Neutrophil (primary cell): ENCODE data around the gene MGME1.

Experiments
- H3K27ac ChIP-seq: fragments of 200-600 bp; sonication (generic); 2 replicates; pipeline ENCODE4 v1.5.1; 2016; ENCODE audit warnings: mild to moderate bottlenecking, moderate library complexity
- H3K27me3 ChIP-seq: fragments of 200-600 bp; sonication (generic); 2 replicates; pipeline ENCODE4 v1.6.0; 2016; ENCODE audit warnings: mild to moderate bottlenecking
- H3K36me3 ChIP-seq: fragments of 200-600 bp; sonication (generic); 2 replicates; pipeline ENCODE4 v1.5.1; 2017
- H3K4me1 ChIP-seq, 2 experiments: fragments of 200-600 bp in 1 of 2; sonication (generic) in 1 of 2; 1 replicate in 1 of 2; 2 replicates in 1 of 2; pipeline versions ENCODE4 v1.5.1 to v1.6.1; 2013 to 2016; ENCODE audit warnings: low read depth in 1 of 2, low read length in 1 of 2, mild to moderate bottlenecking in 1 of 2, moderate library complexity in 1 of 2; ENCODE audit not compliant: control insufficient read depth in 1 of 2, insufficient read depth in 1 of 2
- H3K4me3 ChIP-seq, 2 experiments: fragments of 200-600 bp in 1 of 2; sonication (generic) in 1 of 2; 1 replicate in 1 of 2; 2 replicates in 1 of 2; pipeline ENCODE4 v1.5.1; 2013 to 2016; ENCODE audit warnings: low read depth in 1 of 2, low read length in 1 of 2, mild to moderate bottlenecking in 1 of 2, moderate library complexity in 1 of 2
- H3K9me3 ChIP-seq: fragments of 200-600 bp; sonication (generic); 2 replicates; pipeline ENCODE4 v1.5.1; 2016
- TF ChIP-seq, protein P1 (sequence below): fragments of 200-600 bp; sonication (generic); IDR thresholded peaks from 2 replicates; pipeline ENCODE4 v1.5.1; 2016; ENCODE audit warnings: antibody characterized with exemption

Gene MGME1, protein sequence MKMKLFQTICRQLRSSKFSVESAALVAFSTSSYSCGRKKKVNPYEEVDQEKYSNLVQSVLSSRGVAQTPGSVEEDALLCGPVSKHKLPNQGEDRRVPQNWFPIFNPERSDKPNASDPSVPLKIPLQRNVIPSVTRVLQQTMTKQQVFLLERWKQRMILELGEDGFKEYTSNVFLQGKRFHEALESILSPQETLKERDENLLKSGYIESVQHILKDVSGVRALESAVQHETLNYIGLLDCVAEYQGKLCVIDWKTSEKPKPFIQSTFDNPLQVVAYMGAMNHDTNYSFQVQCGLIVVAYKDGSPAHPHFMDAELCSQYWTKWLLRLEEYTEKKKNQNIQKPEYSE

DNA sequence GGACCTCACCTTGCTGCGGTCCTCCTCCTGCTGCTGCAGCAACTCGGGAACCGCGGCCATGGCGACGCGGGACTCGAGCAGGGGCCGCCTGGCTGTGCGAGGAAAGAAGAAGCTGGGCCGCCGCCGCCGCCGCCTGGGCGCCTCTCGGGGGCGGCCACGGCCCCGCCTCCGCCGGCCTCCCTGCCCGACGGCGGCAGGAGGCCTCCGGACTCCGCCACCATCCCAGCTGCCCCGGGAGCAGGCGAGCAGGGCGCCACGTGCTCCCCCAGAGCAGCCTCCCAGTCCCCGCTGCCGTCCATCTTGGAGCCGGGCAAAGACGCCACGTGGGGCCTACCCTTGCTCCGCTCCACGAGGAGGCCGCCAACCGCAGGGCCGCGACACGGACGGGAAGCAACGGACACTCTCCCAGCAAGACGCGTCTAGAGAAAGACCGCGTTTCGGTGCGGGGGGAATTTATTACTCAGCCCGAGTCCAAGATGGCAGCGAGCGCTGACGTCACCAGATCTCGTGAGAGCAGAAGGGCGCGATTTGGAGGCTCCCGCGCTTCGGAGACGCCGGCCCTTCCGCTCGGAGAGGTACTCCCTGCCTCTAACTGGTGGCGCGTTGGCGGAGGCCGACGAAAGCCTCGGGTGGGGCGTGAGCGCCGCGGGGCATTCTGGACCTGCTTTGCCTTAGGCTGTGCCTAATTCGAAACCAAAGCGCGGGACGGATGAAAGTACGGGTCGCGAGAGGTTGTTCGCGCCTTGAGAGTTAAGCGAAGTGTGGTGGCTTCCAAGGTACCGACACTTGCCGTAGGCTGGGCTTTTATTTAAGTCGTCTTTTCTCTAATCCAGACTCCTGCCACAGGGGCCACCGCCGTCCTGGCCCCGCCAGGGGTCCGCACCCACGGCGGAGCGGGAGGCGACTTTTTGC, at the start of gene MGME1, which contains the start of gene SNX5:
MGME1 (plus strand) TSS at position 653 of the 912 bp plus-strand sequence. CDS start 842 bp downstream, outside the sequence.
SNX5 (minus strand) TSS at position 429 of the 912 bp plus-strand sequence; CDS start at position 60, 369 bp downstream.
- peak within 1 kb of the TSS; percentile 80 to 97 for H3K4me3 ChIP-seq
- TF ChIP-seq, protein P1, sequence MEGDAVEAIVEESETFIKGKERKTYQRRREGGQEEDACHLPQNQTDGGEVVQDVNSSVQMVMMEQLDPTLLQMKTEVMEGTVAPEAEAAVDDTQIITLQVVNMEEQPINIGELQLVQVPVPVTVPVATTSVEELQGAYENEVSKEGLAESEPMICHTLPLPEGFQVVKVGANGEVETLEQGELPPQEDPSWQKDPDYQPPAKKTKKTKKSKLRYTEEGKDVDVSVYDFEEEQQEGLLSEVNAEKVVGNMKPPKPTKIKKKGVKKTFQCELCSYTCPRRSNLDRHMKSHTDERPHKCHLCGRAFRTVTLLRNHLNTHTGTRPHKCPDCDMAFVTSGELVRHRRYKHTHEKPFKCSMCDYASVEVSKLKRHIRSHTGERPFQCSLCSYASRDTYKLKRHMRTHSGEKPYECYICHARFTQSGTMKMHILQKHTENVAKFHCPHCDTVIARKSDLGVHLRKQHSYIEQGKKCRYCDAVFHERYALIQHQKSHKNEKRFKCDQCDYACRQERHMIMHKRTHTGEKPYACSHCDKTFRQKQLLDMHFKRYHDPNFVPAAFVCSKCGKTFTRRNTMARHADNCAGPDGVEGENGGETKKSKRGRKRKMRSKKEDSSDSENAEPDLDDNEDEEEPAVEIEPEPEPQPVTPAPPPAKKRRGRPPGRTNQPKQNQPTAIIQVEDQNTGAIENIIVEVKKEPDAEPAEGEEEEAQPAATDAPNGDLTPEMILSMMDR: peak; percentile 31

DNA sequence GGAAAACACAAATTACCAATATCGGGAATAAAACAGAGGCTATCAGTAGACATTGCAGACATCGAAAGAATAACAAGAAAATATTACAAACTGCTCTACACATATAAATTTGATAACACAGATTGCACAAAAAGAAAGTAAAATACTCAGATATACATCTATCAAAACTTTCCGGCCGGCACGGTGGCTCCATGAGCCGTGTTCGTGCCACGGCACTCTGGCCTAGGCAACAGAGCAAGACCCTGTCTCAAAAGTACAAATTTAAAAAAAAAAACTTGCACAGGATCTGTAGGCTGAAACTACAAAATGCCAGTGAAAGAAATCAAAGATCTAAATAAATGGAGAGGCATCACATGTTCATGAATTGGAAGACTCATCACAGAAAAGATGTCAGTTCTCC, 49.7 kb upstream of the MGME1 start:
- Histone ChIP-seq H3K9me3 (no peaks in the 10 kb centered on the region), H3K4me1 (no peaks in the 10 kb centered on the region), H3K4me3 (no peak overlapping the region), H3K27ac (no peak overlapping the region), H3K27me3 (no peaks in the 10 kb centered on the region), H3K36me3 (no peaks in the 10 kb centered on the region)
- TF ChIP-seq, protein P1: no peak

More for the DNA sequence above, at the start of gene MGME1, which contains the start of gene SNX5:
- Histone ChIP-seq H3K36me3 (no peaks in the 10 kb centered on the region), H3K9me3 (no peaks in the 10 kb centered on the region), H3K27ac (peak within 1 kb of the TSS; percentile 96), H3K27me3 (no peaks in the 10 kb centered on the region), H3K4me1 (peaks cover 79 to 88% of the 10 kb centered on the region in 2 experiments)

DNA sequence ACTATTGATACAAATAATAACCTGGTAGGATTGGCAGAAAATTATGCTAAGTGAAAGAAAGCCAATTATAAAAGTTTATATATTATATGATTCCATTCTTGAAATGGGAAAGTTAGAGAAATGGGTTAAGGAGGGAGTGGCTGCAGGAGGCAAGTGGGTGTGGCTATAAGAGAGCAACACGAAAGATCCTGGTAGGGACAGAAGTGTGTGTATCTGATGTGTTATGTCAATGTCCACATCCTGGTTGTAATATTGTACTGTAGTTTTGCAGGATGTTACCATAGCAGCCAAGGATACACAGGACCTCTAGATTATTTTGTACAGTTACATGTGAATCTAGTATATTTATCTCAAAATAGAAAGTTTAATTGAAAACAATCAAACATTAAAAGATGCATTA, 47.0 kb upstream of the MGME1 start:
- Histone ChIP-seq H3K36me3 (no peaks in the 10 kb centered on the region), H3K4me3 (no peak overlapping the region), H3K4me1 (no peaks in the 10 kb centered on the region), H3K27ac (no peak overlapping the region), H3K9me3 (no peaks in the 10 kb centered on the region), H3K27me3 (no peaks in the 10 kb centered on the region)
- TF ChIP-seq, protein P1: no peak

DNA sequence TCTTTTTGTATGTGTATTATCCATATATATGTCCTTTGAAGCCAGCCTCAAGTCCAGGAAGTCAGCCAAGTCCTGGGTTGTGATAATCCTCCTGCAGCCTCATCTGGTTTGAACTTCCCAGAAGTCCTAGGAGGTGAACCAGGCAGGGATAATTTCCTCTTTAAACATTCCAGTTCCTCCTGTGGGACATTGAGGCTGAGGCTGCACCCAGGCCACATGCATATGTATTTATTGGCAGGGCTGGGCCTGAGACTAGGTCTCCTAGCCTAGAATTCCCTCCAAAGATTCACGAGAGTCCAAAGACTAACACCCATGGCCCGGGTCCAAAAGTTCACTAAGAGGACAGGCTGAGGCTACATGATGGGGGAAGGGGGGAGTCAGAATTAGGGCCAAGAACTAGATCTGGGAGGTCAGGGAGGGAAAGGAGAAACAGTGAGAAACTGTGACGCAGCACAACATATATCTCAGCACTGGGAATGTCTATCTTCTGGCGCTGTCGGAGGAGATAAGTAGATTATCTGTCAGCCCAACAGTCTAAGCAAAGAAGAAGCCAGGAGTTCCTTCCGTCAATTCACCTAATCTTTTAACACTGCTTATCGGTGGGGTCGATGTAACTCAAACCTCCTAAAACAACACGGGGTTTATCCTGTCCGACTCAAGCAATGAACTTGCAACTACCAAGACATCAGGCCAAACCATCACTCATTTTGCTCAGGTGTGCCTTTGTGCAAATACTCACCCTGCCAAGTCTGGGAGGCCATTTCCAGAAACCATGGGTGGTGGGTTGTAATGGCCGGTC, 43.5 kb upstream of the MGME1 start:
- no peaks in the 10 kb centered on the region for H3K9me3 ChIP-seq
- no peak overlapping the region for H3K27ac ChIP-seq
- no peak overlapping the region for H3K4me3 ChIP-seq
- H3K4me1 ChIP-seq: no peaks in the 10 kb centered on the region
- no peaks in the 10 kb centered on the region for H3K36me3 ChIP-seq
- H3K27me3 ChIP-seq: no peaks in the 10 kb centered on the region
- TF ChIP-seq, protein P1: no peak

DNA sequence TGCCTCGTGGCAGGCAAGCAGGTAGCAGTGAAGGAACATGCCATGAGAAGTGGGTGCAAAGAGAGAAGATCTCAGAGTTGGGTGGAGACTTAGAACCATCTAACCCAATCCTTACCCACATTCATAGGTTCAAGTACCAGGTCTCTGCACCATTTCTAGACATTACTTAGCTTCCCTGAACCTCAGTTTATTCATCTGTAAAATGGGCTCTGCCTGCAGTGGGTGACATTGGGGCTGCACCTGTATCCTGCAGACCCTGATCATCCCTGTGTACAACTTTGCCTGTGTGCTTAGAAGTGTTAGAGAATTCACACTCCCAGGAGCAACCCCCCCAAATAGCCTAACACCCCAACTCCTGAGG, 42.9 kb upstream of the MGME1 start:
- Histone ChIP-seq H3K9me3 (no peaks in the 10 kb centered on the region), H3K4me3 (no peak overlapping the region), H3K27me3 (no peaks in the 10 kb centered on the region), H3K27ac (no peak overlapping the region), H3K4me1 (no peaks in the 10 kb centered on the region), H3K36me3 (no peaks in the 10 kb centered on the region)
- TF ChIP-seq, protein P1: no peak
